GM20431 (cell line): ENCODE measurements around the gene UBE2L6.

Experiments
- in situ Hi-C: fragments of 300-500 bp; cut with MseI, MboI; formaldehyde crosslinking; loops from one replicate; pipeline ENCODE4 v1.15.0; 2020; ENCODE audit warnings: low sequenced_read_pairs; ENCODE audit not compliant: unreplicated experiment

Gene UBE2L6

GRCh38 chr11:57502870-57503269 lies 64.6 kb downstream of the UBE2L6 start:
- in situ Hi-C loops, result no loop called here

GRCh38 chr11:57502376-57502775 lies 65.1 kb downstream of the UBE2L6 start:
- in situ Hi-C loops, result no loop called here

- in situ Hi-C loops, result no loop called here
These were observed 65.5 kb downstream of the UBE2L6 start for GRCh38 chr11:57501953-57502352.
